ENCODE data around the gene TMC1.
A peak's percentile ranks its signal among the peaks of the same experiment; 100 is the strongest.
"Not testable (repeated sequence)": the region's sequence is repeated elsewhere in the genome, so short reads cannot be mapped to it uniquely, and the experiment has no call there.

The TMC1 gene

DNA sequence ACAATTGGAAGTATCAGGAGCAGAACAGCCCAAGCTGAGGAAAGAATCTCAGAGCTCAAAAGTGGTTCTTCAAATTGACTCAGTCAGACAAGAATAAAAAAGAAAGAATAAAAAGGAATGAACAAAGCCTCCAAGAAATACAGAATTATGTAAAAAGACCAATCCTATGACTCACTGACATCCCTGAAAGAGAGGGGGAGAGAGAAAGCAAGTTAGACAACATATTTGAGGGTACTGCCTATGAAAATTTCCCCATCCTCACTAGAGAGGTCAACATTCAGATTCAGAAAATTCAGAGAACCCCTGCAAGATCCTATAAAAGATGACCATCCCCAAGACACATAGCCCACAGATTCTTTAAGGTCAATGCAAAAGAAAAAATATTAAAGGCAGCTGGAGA, 258.2 kb downstream of the TMC1 start:
- no peak for DNase-seq

DNA sequence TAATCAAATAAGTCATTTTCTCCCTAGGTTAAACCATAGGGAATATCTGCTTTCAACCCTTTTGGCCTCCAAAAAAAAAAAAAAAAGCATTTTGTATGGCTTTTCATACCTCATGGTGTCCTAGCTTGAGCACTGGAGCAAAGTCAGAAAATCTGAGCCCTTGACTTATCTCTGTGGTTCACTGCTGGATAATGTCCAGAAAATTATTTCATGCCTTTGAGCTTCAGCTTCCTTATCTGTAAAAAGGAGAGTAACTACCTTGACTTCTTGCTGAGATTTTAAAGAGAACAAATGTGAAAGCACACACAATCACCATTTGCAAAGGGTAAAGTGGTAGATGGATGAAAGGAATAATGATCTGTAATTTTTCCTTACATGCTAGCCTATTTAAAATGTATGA, 265.5 kb downstream of the TMC1 start:
- DNase-seq: no peak

DNA sequence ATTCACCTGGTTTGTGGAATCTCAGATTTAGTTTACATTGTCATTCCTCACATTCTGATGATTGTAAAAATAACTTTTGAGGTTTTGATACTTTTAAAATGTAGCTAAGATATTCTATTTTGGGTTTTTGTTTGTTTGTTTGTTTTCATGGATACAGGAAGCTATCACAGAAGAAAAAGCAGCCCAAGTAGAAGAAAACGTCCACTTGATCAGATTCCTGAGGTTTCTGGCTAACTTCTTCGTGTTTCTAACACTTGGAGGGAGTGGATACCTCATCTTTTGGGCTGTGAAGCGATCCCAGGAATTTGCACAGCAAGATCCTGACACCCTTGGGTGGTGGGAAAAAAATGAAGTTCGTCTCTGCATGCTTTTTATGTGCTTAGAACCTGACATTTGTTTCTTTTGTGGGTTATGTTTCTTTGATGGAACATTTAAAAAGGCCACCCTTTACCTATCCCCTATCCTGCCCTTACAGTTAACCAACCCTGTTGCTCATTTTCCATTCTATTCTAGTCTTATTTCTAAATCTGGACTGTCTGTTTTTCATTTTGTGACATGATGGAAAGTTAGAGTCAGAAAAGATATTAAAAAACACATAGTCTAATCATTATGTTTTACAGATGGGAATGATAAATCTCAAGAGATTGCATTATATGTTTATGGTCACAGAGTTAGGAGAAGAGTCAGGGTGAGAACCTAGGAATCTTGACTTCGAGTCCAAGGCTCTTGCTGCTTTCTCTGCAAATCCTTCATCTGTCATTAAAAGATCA, 267.7 kb downstream of the TMC1 start:
- no peak for DNase-seq

DNA sequence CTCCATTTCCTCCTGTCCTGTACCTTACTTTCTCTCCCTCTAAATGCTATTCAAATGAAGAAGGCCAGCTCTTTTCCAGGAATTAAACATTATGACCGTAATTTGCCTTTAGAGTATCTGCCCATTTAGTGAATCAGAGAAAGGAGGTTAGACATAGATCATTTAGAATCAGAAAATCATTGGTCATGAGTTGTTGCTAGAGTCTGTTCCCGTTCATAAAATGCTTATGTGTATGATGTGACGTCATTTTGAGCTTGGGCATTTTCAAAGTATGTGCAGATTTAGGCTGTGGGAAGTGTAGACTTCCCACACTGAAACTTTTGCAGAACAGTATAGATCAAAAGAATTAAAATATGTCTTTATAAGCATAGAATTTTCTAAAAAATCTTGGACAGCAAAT, 268.5 kb downstream of the TMC1 start:
- no peak for DNase-seq

DNA sequence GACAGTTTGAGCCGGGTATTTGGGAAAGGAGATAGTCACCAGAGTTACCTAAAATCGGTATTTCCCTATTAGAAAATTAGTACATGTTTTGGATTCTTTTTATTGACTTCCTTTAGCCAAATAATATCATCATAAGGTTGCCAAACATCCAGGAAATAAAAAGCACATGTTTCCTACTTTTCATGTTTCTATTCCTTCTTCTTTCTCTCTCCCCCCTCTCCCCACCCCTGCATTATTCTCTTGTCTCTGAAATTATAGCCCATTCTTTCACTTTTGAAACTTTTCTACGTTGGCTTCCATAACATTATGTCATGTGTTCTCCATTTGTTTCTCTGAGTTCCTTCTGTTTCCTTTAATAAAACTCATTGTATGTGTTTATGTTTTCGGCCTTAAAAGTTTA, 269.6 kb downstream of the TMC1 start:
- no peak for DNase-seq

DNA sequence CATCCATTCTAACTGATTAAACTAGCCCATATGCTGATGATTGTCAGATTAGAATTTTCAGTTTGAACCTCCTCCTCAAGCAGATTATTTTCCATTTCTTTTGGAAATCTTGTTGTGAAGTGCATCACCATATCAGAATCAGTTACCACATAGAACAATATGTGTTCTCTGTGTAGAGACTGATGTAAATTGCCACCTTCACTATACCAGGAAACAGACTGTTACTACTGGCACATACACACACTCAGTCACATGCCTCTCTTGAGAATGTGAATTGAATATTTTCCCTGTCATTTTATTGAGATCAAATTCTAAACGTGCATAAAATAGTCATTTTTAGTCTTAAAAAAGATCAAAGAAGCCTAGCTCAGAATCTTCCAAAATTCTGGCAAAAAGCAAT, 270.0 kb downstream of the TMC1 start:
- DNase-seq: no peak

DNA sequence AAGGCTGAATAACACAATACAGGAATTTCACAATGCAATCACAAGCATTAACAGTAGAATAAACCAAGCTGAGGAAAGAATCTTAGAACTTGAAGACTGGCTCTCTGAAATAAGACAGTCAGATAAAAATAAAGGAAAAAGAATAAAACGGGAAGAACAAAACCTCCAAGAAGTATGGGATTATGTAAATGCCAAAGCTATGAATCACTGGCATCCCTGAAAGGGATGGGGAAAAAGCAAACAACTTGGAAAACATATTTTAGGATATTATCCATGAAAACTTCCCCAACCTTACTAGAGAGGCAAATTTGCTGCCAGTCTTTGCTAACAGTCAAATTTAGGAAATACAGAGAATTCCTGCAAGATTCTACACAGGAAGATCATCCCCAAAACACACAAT, 273.5 kb downstream of the TMC1 start:
- no peak for DNase-seq

DNA sequence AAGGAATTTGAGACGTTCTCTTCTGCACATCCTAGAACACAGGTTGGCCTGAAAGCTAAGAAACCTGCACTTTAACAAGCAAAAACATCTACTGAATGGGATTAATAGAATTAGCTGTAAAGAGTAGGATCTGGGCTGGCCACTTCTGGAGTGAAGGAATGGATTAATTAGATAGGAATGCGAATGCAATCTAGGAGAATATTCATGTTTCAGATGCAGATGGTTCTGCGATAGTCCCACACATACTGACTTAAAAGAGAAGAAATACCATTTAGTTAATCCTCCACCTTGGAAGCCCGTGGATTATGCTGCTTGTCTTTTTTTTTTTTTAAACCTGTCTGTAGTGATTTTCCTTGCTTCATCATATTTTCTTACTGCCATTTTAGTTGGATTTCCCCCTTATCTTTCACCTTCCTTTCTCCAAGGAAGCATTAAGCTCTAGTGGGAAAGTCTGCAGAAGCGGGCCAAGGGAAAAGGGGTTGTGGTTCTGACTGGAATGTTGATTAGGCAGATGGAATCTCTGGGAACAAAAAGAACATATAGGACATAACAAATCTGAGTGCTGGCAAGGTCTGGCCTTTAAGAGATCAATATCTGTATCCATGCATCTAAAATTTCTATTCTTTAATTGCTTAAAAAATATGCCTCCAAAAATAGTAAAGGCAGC, 279.1 kb downstream of the TMC1 start:
- no peak for DNase-seq

DNA sequence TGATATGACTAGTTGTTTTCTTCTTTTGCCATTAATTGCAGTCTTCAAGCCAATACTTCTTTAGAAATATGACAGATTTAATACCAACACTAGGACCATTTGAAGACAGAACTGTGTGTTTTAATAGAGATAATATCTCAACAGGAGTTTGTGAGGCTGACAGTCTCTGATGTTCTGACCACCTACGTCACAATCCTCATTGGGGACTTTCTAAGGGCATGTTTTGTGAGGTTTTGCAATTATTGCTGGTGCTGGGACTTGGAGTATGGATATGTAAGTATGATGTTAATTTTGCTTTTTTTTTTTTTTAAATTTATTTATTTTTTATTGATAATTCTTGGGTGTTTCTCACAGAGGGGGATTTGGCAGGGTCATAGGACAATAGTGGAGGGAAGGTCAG, 283.8 kb downstream of the TMC1 start:
- DNase-seq: no peak

DNA sequence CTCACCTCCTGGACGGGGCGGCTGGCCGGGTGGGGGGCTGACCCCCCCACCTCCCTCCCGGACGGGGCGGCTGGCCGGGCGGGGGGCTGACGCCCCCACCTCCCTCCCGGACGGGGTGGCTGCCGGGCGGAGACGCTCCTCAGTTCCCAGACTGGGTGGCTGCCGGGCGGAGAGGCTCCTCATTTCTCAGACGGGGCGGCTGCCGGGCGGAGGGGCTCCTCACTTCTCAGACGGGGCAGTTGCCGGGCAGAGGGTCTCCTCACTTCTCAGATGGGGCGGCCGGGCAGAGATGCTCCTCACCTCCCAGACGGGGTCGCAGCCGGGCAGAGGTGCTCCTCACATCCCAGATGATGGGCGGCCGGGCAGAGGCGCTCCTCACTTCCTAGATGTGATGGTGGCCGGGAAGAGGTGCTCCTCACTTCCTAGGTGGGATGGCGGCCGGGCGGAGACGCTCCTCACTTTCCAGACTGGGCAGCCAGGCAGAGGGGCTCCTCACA, 285.0 kb downstream of the TMC1 start:
- not testable (repeated sequence) for DNase-seq

DNA sequence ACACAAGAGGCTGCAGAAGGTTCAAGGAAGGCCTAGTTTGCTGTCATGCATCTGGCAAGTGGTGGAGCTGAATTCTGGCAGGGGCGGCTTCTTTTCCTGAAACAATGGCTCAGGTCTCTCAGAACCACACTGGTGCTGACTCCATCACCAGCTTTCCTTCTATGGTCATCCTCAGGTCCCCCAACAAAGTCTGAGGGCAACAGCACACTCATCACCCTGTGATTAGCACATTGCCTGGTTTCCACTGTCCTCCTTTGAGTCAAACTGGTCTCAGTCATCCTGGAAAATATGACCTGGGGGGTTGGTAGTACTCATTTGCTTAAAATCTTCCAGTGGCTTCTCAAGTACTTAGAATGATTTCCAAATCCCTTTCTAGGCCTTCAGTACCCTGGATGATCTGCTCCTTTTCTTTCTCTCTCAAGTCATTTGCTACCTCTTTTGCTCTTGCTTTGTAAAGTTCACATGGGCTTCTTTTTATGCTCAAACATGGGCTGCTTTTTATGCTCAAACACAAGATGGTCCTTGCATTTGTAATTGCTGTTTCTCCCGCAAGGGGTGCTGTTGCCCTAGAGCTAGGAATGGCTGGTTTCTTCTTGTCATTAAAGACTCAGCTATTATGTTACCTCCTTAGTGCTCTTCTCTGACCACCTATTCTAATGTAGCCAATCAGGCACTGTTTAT, 286.5 kb downstream of the TMC1 start:
- no peak for DNase-seq

DNA sequence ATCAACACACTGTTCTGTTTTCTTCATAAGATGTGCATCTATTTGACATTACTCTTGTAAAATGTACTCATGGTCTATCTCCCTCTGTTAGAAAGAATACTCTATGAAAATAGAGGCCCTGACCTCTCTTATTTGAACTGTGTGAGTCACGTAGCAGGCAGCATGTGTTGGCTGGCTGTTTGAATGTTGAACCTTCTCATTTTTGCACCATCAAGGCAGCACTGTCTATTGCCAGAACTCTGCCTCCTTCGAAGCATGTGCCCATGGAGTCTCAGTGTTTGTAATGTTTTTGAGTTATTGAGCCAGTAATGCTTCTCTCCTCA, 287.0 kb downstream of the TMC1 start:
- no peak for DNase-seq

DNA sequence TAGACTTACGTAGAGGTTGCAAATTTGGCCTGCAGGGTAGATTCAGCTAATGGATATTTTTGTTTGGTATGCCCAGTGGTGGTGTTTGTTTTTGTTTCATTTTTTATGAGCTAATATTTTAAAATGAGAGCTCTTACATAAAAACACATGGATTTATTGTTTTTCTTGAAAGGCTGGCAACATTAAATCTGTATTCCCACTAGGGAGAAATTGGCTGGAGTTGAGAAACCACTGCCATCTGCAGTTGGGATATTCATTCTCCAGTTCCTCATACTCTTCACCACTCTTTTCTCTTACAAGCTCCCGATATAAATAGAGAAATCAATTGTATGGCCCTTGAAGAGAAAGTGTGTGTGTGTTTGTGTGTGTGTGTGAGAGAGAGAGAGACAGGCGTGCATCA, 288.2 kb downstream of the TMC1 start:
- no peak for DNase-seq

DNA sequence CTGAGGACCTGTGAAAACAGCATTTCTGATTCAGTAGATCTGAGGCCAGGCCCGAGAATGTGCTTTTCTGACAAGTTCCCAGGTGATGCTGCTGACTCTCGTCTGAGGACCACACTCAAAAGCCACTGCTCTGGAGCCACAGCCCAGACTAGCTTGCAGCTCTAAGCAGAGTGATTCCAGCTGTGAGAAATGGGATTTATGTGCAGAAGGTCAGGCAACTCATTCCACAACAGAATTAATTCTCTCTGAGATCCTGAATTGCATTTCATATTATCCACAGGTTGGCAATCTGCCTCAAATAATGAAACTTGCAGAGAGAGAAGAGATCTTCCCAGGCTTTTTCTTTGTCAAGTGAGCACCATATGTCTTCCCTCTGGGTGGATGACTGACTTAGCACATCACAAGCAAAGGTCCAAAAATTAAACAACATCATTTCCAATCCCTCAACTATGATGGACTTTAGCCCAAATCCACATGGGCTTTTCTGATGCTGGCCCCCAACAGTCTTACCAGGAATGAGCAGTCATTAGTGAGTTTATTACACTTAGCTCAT, 291.2 kb downstream of the TMC1 start:
- DNase-seq: no peak

DNA sequence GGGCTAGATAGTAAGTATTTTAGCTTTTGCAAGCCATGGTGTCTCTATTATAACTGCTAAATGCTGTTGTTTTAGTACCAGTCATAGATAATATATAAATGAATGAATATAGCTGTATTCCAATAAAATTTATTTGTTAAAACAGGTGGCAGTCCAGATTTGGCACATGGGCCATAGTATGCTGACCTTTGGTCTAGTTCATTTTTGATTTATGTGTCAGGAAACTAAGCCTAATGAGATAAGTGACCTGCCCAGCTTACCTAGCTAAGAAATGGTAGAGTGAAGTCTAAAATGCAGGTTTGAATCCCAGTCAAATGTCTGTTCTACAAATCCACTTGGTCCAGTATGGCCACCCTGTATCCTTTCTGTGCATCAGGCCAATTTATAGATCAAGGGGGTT, 292.1 kb downstream of the TMC1 start:
- no peak for DNase-seq

DNA sequence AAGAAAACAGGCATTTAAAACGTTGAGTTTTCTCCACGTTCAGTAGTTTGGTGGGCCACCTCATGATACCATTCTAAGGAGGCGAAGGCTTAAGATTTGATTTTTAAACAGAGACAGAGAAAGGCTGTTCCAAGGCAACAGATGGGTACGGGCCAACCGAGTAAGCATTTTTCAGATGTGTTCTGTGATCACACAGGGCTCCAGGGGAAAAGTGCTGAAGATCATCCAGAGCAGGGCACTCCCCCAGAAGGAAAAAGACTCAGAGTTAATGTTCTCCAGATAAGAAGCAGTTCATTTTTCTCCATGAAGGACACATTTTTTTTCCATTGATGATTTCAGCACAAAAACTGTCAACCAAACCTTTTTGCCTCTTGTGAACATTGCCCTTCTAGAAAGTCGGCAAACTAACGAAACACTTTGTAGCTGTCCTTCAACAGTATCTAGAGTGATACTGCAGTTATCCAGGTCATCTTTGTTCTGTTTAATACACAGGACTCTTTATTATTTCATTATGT, 292.7 kb downstream of the TMC1 start:
- DNase-seq: no peak

DNA sequence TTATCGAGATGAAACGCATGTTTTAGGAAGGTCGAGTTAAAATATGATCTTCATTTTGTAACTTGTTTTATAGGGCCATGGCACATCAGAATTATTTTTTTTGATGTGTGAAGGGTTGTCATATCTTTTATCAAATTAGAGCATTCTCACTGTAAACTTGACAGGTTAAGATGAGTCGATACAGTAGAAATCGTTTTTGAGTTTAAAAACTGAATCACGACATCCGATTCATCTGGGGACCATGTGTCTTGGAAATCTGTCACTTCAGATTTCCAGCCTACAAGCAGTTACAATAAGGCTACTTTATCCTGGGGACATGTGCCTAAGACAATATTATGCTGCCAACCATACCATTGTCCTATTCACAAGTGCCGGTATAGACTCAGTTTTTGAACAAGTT, 295.3 kb downstream of the TMC1 start:
- no peak for DNase-seq

DNA sequence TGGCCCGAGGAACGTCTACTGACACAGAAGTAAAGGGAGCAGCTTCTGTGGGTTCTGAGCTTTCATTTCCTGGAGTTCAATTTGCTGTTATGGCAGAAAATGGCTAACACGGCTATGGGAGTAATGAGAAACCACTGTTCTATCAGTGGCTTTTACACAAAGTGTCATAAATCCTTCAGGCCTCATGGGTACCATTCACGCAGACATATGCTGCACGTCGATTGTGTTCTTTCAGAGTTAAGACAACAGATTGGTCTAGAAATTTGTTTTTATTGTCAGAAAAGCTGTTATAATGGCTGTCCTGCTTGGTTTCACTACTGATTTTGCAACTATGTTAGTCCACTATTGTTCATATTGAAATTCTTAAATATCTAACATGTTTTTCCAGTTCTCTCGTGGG, 296.0 kb downstream of the TMC1 start:
- DNase-seq: no peak

DNA sequence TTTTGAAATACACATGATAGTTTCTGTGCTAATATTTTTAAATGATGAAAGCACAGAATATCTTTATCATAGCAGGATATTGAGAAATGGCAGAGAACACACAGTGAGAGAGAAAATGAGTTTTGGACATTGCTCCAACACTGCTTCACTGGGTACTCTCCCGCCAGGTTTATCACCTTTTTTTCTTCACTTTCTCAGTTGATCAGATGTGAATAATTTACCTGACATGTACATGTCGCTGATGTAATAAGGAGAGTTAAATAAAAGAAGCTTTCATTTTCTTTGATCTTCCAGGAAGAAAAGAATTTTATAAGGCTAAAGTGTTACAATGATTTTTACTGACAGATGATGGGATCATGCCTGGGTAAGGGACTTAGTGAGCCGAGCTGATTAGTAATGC, 297.0 kb downstream of the TMC1 start:
- no peak for DNase-seq

DNA sequence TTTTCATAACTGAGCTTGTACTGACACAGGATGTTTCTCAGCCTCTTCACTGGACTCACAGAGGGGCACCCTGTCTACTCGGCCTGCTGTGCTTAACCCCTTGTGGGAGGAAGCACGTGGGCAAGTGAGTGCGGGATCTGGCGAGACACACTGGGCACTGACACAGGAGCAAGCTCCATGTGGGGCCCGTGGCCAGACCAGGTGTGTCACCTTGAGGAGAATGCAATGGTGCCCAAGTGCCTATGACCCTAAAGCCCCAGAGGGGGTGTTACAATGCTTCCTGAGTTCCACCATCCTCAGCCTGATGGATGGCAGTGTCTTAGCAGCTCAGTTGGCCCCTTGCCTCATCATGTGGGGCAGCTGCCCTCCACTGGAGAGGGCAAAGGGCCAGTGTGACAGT, 302.6 kb downstream of the TMC1 start:
- DNase-seq: no peak

DNA sequence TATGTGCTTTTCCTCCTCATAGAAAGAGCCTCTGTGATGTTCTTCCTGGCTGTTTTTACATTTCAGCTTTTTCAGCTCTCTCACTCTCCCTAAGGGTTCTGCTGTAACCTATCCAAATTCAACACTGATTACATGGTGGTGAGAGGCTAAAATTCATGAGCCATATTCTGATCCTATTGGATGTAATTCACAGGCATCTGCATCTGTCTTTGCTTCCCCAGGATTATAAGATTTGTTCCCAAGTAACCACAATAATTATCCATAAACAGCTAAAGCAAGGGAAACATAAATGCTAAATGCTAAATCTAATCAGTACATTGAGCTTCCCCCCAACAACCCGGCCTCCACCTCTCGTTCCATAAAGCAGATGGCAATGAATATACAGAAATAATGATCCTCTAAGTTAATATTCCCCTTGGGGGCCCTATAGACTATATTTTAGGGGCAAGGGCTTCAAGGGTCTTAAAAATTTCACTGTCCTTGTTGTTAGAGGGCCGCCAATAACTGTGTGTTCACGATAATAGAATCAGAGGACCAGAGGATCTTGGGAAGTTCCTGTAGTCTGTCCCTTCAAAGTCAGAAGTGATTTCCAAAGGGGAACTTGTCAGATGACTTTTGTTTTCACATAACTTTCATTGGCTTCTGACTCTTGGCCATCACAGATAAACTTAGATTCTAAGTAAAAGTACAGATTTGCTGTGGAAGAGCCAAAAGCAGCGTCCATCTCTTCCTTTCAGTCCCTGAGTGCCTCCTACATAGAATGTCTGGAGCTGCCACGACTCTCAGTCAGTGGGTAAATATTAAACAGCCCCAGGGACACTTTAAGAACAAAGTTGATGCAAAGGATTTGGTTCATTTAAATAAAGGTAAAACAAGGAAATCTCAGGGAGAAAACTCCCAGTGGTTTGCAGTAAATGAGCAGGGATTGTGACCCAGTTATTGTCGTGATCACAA, 305.9 kb downstream of the TMC1 start:
- no peak for DNase-seq

DNA sequence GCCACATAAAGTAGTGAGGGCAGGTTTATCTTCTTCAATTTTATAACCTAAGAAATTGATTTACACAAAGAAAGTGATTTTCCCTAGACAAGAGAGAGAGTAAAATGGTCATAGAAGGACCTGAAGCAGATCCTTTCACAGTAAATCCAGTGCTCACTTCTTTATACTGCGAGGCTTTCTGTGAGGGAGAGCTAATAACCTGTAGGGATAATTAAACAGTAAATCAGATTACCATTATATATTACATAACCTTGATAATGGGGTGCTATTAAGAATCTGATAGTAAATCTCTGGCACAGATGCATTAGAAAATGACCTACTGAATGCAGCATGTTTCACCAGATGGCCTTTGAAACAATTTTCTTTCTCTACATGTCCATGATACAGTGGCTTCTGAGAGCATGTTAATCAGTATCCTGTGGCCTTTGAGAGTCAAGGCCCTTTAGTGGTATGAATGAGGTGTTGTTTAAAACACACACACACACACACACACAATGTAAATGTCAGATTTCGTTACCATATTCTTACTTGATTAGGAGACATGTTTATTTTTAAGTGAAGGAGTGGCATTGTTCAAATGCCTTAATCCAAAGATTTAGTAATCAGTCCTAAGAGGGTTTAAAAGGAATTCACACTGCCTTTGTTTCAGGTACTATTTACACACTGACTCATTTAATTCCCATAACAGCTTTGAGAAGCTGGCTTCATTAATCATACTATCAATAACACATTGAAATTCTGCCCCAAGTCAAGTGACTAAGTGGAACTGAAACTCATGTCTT, 306.7 kb downstream of the TMC1 start:
- peak; percentile 32 for DNase-seq
